IgD-negative memory B cell (primary cell): ENCODE data around the gene RAB8B. TPM values are rescaled to one million over a fixed set of nuclear protein-coding genes. Genes with fewer than 3 reads are reported as not detected.

Experiments
- H3K27ac Mint-ChIP-seq, 3 donors: one replicate each; pipeline ENCODE4 v1.8.0; 2020 to 2022; ENCODE audit warnings: mild to moderate bottlenecking in 3 of 3, mixed read lengths in 3 of 3, moderate library complexity in 1 of 3
- H3K27me3 Mint-ChIP-seq: one replicate; pipeline ENCODE4 v1.8.0; 2021; ENCODE audit warnings: mixed read lengths
- H3K36me3 Mint-ChIP-seq: one replicate; pipeline ENCODE4 v1.8.0; 2020; ENCODE audit warnings: mild to moderate bottlenecking, mixed read lengths
- H3K4me1 Mint-ChIP-seq, 3 donors: one replicate each; pipeline ENCODE4 v1.8.0; 2020 to 2022; ENCODE audit warnings: mixed read lengths in 3 of 3, mild to moderate bottlenecking in 1 of 3
- H3K4me3 Mint-ChIP-seq, 4 donors: one replicate each; pipeline ENCODE4 v1.8.0; 2020 to 2022; ENCODE audit warnings: mild to moderate bottlenecking in 4 of 4, mixed read lengths in 4 of 4, moderate library complexity in 3 of 4
- H3K9me3 Mint-ChIP-seq, 3 donors: one replicate each; pipeline ENCODE4 v1.8.0; 2020 to 2021; ENCODE audit warnings: mixed read lengths in 3 of 3, mild to moderate bottlenecking in 1 of 3
- polyA plus RNA-seq: library from polyadenylated mRNA; unstranded; fragments of 300-500 nt; fragmentation: Illumina TruSeq; gene quantifications from one replicate; pipeline ENCODE4 v1.2.3, GENCODE V29; 2021

The RAB8B gene
- polyA plus RNA-seq, 1 donor from 2014 or later, result 57.6 TPM

GRCh38 chr15:63169788-63170187 is 19.6 kb upstream of the RAB8B start:
- H3K27me3 Mint-ChIP-seq, result no peaks in the 10 kb centered on the region
- H3K36me3 Mint-ChIP-seq, result no peaks in the 10 kb centered on the region
- no peak overlapping the region for H3K4me3 Mint-ChIP-seq
- H3K27ac Mint-ChIP-seq, result no peak overlapping the region
- no peaks in the 10 kb centered on the region for H3K9me3 Mint-ChIP-seq
- H3K4me1 Mint-ChIP-seq, result no peaks in the 10 kb centered on the region

DNA sequence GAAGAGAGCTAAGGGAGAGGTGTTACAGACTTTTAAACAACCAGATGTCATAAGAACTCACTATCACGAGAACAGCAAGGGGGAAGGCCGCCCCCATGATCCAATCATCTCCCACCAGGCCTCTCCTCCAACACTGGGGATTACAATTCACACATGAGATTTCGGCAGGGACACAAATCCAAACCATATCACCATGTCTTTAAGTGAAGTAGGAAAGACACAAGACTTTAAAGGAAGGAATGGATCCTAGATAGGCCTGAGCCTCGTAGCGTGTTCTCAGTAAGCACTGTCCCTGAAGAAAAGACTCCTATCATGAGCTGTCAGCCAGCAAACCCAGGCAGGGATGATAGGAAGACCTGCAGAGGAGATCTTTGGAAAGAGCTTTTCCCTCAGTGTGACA is 17.0 kb upstream of the RAB8B start:
- Mint-ChIP-seq H3K9me3 (no peaks in the 10 kb centered on the region), H3K36me3 (no peaks in the 10 kb centered on the region)

DNA sequence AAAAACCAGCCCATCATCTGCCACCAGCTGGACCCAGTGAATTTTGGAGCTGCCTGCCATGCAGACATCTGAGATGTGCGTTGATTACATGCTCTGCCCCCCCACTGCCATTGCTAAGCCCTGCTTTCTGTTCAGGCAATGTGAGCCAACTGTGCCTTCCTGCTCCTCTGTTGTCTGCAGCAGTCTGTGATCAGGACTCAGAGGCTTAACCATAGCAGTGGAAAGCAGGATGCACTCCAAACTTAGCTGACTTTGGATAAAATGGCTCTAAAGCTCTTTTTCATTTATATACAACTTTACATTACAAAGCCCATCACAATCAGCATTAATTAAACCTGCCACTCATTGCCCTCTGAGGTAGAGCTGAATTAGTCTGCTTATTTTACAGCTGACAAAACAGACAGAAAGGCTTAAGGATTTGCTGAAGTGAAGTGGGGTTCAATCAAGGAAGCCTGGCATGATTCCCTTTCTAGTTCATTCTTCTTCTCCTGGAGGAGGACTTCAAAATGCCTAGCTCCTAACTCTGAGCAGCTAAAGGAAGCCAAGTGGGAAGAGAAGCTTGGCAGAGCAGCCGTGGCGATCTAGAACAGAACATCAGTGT is 16.5 kb upstream of the RAB8B start:
- no peak overlapping the region for H3K4me3 Mint-ChIP-seq
- no peaks in the 10 kb centered on the region for H3K27me3 Mint-ChIP-seq
- no peaks in the 10 kb centered on the region for H3K36me3 Mint-ChIP-seq
- no peaks in the 10 kb centered on the region for H3K4me1 Mint-ChIP-seq
- H3K9me3 Mint-ChIP-seq, result no peaks in the 10 kb centered on the region
- H3K27ac Mint-ChIP-seq, result no peak overlapping the region

More for the DNA sequence above, 17.0 kb upstream of the RAB8B start:
- Mint-ChIP-seq H3K27me3 (no peaks in the 10 kb centered on the region), H3K4me3 (no peak overlapping the region), H3K27ac (no peak overlapping the region), H3K4me1 (no peaks in the 10 kb centered on the region)

DNA sequence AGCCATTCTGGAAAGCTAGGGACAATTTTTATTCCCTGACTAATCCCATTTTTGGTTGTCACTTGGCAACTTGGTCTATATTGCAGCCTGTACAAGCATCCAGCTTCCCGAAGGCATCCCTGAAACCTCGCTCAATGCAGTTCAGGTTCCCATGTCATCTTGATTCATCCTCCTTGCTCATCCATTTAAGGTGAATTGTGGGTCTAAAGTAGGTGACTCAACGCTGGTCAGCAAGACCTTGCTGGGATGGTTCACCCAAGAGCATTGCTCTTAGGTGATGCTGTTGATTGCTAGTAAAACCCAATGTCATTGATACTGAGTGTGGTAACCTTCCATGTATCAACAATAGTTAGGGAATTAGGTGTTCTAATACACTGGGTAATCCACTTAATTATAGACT is 13.1 kb upstream of the RAB8B start:
- H3K4me3 Mint-ChIP-seq, result no peak overlapping the region
- H3K9me3 Mint-ChIP-seq, result no peaks in the 10 kb centered on the region
- H3K4me1 Mint-ChIP-seq, result no peaks in the 10 kb centered on the region
- H3K27me3 Mint-ChIP-seq, result no peaks in the 10 kb centered on the region
- H3K27ac Mint-ChIP-seq, result no peak overlapping the region
- no peaks in the 10 kb centered on the region for H3K36me3 Mint-ChIP-seq

DNA sequence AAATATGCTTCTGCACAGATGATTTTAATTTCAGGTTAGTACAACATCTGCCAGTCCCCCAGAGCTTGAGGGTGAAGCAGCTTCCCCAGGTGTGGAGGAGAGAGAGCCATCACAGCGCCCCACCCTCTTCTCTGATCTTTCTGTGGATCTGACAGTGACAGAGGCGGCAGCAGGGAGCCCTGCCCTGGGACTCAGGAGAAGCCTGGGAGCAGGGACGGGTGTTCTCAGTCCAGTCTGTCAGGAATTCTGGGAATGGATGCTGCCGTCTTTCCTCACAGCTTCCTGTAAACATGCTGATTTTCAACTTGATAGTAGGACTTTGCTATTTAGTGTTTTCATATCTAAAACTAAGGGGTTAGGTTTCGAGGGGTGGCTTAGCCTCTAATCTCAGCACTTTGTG is 11.4 kb upstream of the RAB8B start:
- Mint-ChIP-seq H3K27ac (no peak overlapping the region), H3K36me3 (no peaks in the 10 kb centered on the region), H3K4me1 (no peaks in the 10 kb centered on the region), H3K9me3 (no peaks in the 10 kb centered on the region), H3K27me3 (no peaks in the 10 kb centered on the region), H3K4me3 (no peak overlapping the region)

DNA sequence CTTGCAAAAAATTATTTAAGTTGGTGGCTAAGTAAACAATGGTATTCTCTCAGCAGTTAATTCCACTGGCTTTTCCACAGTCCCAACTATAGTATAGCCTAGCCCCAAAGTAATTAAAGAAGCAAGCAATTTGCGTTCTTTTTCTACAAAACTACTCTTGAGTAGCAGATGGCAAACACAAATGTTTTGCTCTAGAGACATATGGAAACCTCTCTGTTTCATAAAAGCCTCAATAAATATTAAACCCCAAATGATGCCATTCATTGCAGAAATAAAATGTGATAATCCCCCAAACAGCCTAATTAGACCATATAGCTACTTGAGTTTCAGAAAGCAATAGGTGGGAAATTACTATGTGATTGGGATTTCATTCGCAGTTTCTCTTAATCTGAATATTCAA is 8.7 kb upstream of the RAB8B start:
- Mint-ChIP-seq H3K36me3 (no peaks in the 10 kb centered on the region), H3K4me1 (no peaks in the 10 kb centered on the region)

GRCh38 chr15:63181648-63182047 is 7.8 kb upstream of the RAB8B start:
- no peaks in the 10 kb centered on the region for H3K36me3 Mint-ChIP-seq

More for the DNA sequence above, 8.7 kb upstream of the RAB8B start:
- Mint-ChIP-seq H3K27ac (no peak overlapping the region), H3K4me3 (no peak overlapping the region), H3K27me3 (no peaks in the 10 kb centered on the region), H3K9me3 (no peaks in the 10 kb centered on the region)

GRCh38 chr15:63185206-63185605 is 4.2 kb upstream of the RAB8B start:
- Mint-ChIP-seq H3K4me3 (peak overlapping the region in 1 of 4 donors; percentile 54), H3K4me1 (peaks cover 9 to 13% (median 11%) of the 10 kb centered on the region in 3 donors), H3K36me3 (no peaks in the 10 kb centered on the region), H3K27me3 (no peaks in the 10 kb centered on the region), H3K9me3 (no peaks in the 10 kb centered on the region), H3K27ac (no peak overlapping the region)

More at GRCh38 chr15:63181648-63182047, 7.8 kb upstream of the RAB8B start:
- Mint-ChIP-seq H3K9me3 (no peaks in the 10 kb centered on the region), H3K4me1 (no peaks in the 10 kb centered on the region), H3K27ac (peak overlapping the region in 1 of 3 donors; percentile 64), H3K4me3 (peak overlapping the region in 1 of 4 donors; percentile 47), H3K27me3 (no peaks in the 10 kb centered on the region)

- Mint-ChIP-seq H3K27me3 (no peaks in the 10 kb centered on the region), H3K27ac (peak overlapping the region in 1 of 3 donors; percentile 46), H3K4me1 (peaks cover 18 to 21% (median 19%) of the 10 kb centered on the region in 3 donors), H3K36me3 (no peaks in the 10 kb centered on the region), H3K4me3 (peak overlapping the region in 1 of 4 donors; percentile 78), H3K9me3 (no peaks in the 10 kb centered on the region)
These were observed 3.3 kb upstream of the RAB8B start for GRCh38 chr15:63186065-63186464.

DNA sequence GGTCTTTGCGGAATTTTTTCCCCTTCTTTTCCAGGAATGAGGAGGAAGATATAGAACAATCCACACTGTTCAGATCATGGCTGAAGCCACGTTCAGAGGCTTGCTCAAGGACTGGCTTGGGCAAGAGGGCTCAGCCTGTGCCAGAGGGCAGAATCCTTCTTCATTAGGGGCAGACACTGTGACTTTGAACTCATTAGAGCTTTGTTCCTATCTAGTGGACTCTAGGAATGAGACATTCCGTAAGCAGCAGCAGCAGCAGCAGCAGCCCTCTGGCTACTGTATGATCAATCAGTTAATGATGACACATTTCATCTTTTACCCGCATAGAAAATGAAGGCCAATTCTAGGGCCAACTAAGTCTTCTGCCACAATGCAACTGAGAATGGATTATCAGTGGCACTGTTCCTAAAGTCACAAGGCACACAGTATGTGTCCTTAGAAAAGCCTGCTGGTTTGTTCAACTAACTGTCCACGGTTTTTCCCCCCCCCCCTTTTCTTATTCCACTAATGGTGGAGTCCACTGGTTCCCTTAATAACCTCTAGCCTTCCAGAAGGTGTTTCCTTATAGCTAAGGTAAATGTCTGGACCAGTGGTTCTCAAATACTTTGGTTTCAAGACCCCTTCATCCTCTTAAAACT is 1.7 kb upstream of the RAB8B start:
- H3K36me3 Mint-ChIP-seq, result no peaks in the 10 kb centered on the region
- peak overlapping the region in 1 of 4 donors; percentile 91 for H3K4me3 Mint-ChIP-seq
- H3K27me3 Mint-ChIP-seq, result no peaks in the 10 kb centered on the region
- H3K27ac Mint-ChIP-seq, result peak overlapping the region in 1 of 3 donors; percentile 85
- no peaks in the 10 kb centered on the region for H3K9me3 Mint-ChIP-seq
- H3K4me1 Mint-ChIP-seq, result peaks cover 30 to 33% (median 32%) of the 10 kb centered on the region in 3 donors

GRCh38 chr15:63188247-63188925 is 1.0 kb upstream of the RAB8B start:
- no peaks in the 10 kb centered on the region for H3K9me3 Mint-ChIP-seq
- H3K27me3 Mint-ChIP-seq, result no peaks in the 10 kb centered on the region
- H3K4me1 Mint-ChIP-seq, result peaks cover 33 to 38% (median 33%) of the 10 kb centered on the region in 3 donors
- no peaks in the 10 kb centered on the region for H3K36me3 Mint-ChIP-seq
- peak overlapping the region; percentile 91 to 99 (median 98) for H3K4me3 Mint-ChIP-seq
- peak overlapping the region; percentile 25 to 94 (median 85) for H3K27ac Mint-ChIP-seq

DNA sequence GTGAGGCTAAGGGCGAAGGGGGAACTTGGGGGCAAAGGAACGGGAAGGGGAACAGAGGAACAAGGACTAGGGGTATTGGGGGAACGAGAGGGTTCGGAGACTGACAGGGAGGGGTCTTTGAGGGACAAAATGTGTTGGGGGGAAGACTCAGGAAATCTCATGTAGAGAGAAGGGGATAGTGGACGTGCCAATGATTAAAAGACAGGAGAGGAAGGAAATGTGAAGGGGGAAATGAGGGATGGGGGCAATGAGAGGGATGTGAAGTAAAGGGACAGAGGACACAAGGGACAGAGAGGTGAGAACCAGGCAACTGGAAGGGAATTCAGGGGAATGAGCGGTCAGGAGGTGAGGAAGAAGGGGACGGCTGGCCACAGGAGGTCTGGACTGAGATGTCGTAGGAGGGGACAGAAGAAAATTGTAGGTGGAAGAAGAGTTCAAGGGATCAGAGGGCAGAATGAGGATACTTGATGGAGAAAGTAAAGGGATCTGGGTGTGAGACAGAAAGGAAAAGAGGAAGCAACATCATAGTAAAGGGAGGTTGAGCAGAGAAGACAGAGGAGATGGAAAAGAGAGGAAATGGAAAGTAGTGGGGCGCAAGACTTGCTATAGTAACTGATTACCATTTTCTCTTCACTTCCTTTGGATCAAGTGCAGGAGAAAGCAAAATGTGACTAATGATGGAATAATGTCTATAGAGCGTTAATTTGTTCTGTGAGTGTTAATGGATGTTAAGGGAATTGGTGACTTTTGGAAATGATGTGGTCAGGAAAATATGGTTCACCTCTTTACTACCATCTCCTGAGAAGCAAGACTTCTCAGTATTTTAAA is 749 bp downstream of the RAB8B start:
- Mint-ChIP-seq H3K27ac (peak overlapping the region; percentile 85 to 98 (median 94)), H3K36me3 (peaks cover 2% of the 10 kb centered on the region), H3K4me1 (peaks cover 44 to 52% (median 46%) of the 10 kb centered on the region in 3 donors), H3K27me3 (no peaks in the 10 kb centered on the region), H3K4me3 (peak overlapping the region; percentile 91 to 99 (median 98)), H3K9me3 (no peaks in the 10 kb centered on the region)

DNA sequence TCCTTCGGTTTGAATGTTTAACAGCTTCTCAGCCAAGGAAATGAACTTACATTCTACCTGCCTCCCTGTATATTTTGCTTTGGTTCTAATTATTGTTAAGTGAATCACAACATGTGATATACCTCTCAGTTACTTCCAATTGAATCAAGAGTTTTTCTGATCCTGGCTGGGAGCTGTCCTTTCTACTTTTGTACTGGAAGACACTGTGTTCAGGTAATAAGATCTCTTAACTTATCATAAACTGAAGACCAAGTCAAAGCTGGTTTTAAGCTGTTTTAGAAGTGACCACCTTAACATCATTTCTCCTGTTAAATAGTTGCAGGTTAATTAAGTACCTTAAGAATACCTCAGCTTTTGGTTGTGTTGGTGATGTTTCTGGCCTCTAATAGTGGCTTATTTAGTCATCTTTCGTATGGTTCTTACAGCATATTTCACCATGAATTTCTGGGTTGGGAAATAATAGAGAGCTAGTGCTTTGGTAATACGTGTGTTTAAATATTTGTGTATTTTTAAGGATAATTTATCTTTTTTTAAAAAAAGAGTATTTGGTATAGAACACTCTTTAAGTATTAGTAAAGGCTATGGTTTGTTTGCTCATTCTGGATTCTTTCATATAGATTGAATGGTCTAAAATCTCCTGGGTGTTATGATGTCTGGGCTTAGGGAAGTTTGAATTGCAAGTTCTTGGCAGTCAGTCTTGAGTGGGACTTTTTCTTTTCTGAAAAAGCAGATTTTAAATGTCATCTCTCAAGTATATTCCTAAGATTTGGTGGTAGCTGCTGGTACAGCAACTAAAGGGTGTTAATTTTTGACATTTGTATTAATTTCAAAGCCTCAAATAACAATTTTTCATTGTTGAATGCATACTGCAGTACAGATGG is 1.6 kb downstream of the RAB8B start:
- no peaks in the 10 kb centered on the region for H3K9me3 Mint-ChIP-seq
- H3K36me3 Mint-ChIP-seq, result peaks cover 2% of the 10 kb centered on the region
- H3K27ac Mint-ChIP-seq, result peak overlapping the region; percentile 85 to 98 (median 94)
- no peaks in the 10 kb centered on the region for H3K27me3 Mint-ChIP-seq
- H3K4me3 Mint-ChIP-seq, result peak overlapping the region; percentile 91 to 99 (median 98)
- peaks cover 52 to 60% (median 53%) of the 10 kb centered on the region in 3 donors for H3K4me1 Mint-ChIP-seq
